Large intestine (tissue), 3 donors: ENCODE measurements around the gene SHFL. TPM values are rescaled to one million over a fixed set of nuclear protein-coding genes. Genes with fewer than 3 reads are reported as not detected.

Source experiments
- DNase-seq, 2 donors: peaks; one replicate each; pipeline versions ENCODE4 v3.0.0 to v3.0.0-alpha.2; 2013
- H3K27ac ChIP-seq: one replicate; pipeline ENCODE4 v1.5.1; 2013; ENCODE audit warnings: low read length
- H3K27me3 ChIP-seq: 2 replicates; pipeline ENCODE4 v1.6.1; 2013; ENCODE audit warnings: low read length; ENCODE audit not compliant: control insufficient read depth, insufficient read depth
- H3K36me3 ChIP-seq: 2 replicates; pipeline ENCODE4 v1.6.1; 2013; ENCODE audit warnings: low read length; ENCODE audit not compliant: control insufficient read depth, insufficient read depth
- H3K4me1 ChIP-seq: one replicate; pipeline ENCODE4 v1.6.1; 2013; ENCODE audit warnings: low read length; ENCODE audit not compliant: control insufficient read depth, insufficient read depth
- H3K4me3 ChIP-seq: one replicate; pipeline ENCODE4 v1.5.1; 2013; ENCODE audit warnings: low read length
- H3K9me3 ChIP-seq: one replicate; pipeline ENCODE4 v1.6.1; 2013; ENCODE audit warnings: mild to moderate bottlenecking, low read depth, low read length, moderate library complexity; ENCODE audit not compliant: control insufficient read depth
- WGBS: methylation state at CpG from one replicate; pipeline ENCODE4 v1.1.5; 2013; ENCODE audit warnings: low lambda C conversion rate; ENCODE audit not compliant: insufficient coverage; 5-methylcytosine and 5-hydroxymethylcytosine counted together
- polyA plus RNA-seq: library from polyadenylated mRNA; unstranded; fragments of 120-200 nt; gene quantifications from one replicate; pipeline ENCODE4 v1.2.1, GENCODE V29; 2013

SHFL gene
- polyA plus RNA-seq, 1 donor: 44.5 TPM

DNA sequence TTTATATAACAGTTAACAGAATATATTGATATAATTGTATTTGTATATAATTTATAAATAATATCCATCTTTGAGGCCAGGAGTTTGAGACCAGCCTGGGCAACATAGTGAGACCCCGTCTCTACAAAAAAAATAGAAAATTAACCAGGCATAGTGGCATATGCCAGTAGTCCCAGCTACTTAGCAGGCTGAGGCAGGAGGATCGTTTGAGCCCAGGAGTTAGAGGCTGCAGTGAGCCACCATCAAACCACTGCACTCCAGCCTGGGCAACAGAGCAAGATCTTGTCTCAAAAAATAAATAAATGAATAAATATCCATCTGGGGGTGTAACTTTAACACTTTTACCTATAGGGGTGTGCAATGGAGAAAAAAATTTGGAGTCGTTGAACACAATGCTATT is 1.3 kb upstream of the SHFL start:
- H3K9me3 ChIP-seq: peaks cover 2% of the 10 kb centered on the region
- 100% methylated on average over 1 of the region's 3 CpGs for WGBS
- H3K36me3 ChIP-seq: peaks cover 9% of the 10 kb centered on the region

GRCh38 chr19:10086591-10087192 is 575 bp downstream of the SHFL start:
- no CpG with 5 or more reads among the region's 43 CpGs for WGBS

More for the DNA sequence above, 1.3 kb upstream of the SHFL start:
- Histone ChIP-seq H3K4me3 (no peak overlapping the region), H3K27me3 (no peaks in the 10 kb centered on the region), H3K27ac (no peak overlapping the region), H3K4me1 (no peaks in the 10 kb centered on the region)
- no peak for DNase-seq

DNA sequence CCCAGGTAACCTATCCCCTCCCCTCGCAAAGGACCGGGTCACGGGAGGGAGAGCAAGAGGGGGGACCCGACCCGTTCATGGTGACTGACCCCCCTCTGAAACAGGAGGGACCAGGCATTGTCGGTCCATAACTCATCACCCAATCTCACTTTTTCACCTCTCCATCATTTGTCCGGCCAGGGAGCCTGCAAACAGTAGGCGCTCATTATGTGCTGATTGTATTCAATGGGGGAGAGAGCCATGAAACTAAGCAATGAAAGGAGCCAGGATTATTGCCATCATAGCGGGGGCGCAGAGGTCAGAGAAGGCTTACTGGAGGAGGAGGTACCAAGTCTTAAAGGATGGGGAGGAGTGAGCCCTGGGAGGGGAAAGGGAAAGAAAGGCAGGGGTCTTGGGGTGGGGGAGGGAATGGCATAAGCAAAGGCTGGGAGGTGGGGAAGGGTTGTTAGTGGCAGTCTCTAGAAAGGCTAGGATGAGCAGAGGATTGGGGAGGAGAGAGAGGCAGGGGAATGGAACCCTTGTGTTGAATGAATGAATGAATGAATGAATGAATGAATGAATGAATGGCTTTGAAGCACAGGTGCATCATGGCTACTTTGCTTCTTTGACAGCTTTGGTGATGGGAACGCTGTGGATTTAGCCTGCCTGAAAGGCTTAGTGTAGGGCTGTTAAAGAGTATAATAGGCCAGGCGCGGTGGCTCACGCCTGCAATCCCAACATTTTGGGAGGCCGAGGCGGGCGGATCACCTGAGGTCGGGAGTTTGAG is 1.4 kb downstream of the SHFL start:
- Histone ChIP-seq H3K36me3 (peaks cover 35% of the 10 kb centered on the region), H3K27me3 (no peaks in the 10 kb centered on the region), H3K9me3 (peaks cover 8% of the 10 kb centered on the region), H3K4me3 (peak overlapping the region; percentile 99), H3K4me1 (no peaks in the 10 kb centered on the region), H3K27ac (no peak overlapping the region)
- DNase-seq: no peak
- WGBS: no CpG with 5 or more reads among the region's 18 CpGs

More at GRCh38 chr19:10086591-10087192, 575 bp downstream of the SHFL start:
- DNase-seq: peak; percentile 42 to 73
- peak overlapping the region; percentile 69 for H3K27ac ChIP-seq
- H3K36me3 ChIP-seq: peaks cover 28% of the 10 kb centered on the region
- peaks cover 8% of the 10 kb centered on the region for H3K9me3 ChIP-seq
- peak overlapping the region; percentile 99 for H3K4me3 ChIP-seq
- H3K4me1 ChIP-seq: no peaks in the 10 kb centered on the region
- H3K27me3 ChIP-seq: no peaks in the 10 kb centered on the region

DNA sequence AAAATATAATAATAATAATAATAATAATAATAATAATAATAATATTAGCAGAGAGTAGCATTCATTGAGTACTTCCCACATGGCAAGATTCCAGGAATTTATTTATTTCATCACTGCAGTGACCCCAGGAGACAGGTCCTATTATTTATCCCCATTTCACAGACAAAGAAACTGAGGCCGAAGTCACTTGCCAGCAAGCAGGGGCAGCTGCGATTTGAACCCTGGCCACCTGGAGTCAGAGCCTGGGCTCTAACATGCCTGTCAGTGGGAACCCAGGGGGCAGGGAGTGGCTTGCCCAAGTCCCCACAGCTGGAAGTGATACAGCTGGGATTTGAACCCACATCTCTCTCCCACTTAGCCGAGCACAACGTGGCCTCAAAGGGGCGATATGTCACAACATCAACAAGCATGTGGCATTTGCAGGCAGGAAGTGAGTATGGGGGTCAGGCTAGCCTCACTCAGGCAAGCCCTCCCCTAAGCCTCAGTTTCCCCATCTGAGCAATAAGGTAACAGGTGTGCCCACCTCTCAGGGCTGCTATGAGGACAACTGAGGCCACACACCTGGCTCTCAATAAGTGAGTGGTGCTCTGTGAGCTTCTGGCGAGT is 2.9 kb downstream of the SHFL start:
- Histone ChIP-seq H3K9me3 (peaks cover 8% of the 10 kb centered on the region), H3K4me3 (no peak overlapping the region), H3K4me1 (no peaks in the 10 kb centered on the region), H3K36me3 (peaks cover 37% of the 10 kb centered on the region), H3K27me3 (no peaks in the 10 kb centered on the region), H3K27ac (no peak overlapping the region)
- WGBS: no CpG with 5 or more reads among the region's 6 CpGs
- DNase-seq: no peak

DNA sequence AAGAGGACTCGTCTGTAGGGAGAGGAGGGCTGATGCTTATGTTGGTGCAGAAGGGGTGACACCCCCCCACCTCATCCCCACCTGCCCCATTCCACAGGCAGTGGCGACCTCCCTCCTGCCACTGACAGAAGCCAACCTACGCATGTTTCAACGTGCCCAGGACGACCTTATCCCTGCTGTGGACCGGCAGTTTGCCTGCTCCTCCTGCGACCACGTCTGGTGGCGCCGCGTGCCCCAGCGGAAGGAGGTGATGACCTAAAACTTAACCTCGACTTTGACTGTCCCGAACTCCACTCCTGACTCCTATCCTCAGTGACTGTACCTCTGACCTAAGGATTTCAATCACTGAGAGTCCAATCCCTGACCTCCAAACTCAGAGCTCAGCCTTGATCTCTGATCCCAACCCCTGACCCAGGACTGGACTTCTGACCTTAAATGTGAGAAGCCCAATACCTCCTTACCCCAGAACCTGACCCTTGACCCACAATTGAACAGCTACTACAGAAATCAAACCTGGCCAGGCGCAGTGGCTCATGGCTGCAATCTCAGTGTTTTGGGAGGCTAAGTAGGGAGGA is 3.8 kb downstream of the SHFL start:
- DNase-seq: no peak
- H3K4me1 ChIP-seq: no peaks in the 10 kb centered on the region
- no peaks in the 10 kb centered on the region for H3K27me3 ChIP-seq
- H3K4me3 ChIP-seq: no peak overlapping the region
- no peak overlapping the region for H3K27ac ChIP-seq
- H3K9me3 ChIP-seq: peaks cover 8% of the 10 kb centered on the region
- peaks cover 37% of the 10 kb centered on the region for H3K36me3 ChIP-seq
- WGBS: no CpG with 5 or more reads among the region's 15 CpGs

- no peak for DNase-seq
- peaks cover 12% of the 10 kb centered on the region for H3K9me3 ChIP-seq
- H3K27me3 ChIP-seq: no peaks in the 10 kb centered on the region
- no peak overlapping the region for H3K4me3 ChIP-seq
- no peak overlapping the region for H3K27ac ChIP-seq
- peaks cover 37% of the 10 kb centered on the region for H3K36me3 ChIP-seq
- peaks cover 4% of the 10 kb centered on the region for H3K4me1 ChIP-seq
- WGBS: 100% methylated on average over 1 of the region's 17 CpGs
Measured at GRCh38 chr19:10091370-10091687, 5.2 kb downstream of the SHFL start.

DNA sequence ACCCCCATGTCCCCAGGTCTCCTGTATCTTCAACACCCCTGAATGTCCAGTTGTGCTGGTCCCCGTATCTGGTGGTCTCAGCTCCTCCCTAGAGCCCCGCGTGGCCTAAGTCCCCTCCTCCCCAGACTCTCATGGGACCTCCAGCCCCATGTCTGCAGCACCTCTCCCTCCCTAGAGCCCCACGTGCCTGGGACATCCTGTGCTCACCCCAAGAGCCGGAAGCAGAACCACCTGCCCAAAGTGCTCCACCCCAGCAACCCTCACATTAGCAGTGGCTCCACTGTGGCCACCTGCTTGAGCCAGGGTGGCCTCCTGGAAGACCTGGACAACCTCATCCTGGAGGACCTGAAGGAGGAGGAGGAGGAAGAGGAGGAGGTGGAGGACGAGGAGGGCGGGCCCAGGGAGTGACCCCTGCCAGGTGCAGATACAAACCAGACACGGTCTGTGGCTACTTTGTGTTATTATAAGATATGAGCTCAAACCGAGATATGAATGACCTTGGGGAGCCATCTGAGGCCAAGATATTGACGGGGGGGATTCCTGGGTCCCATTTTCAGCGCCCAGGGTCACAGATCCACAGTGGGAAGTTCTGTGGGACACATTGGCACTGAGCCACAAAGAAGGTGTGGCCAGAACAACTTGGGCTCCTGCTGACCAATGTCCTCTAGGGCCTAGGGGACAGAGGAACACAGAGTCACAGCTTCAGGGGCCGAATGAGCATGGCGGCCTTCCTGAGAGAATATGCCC is 6.0 kb downstream of the SHFL start:
- no peaks in the 10 kb centered on the region for H3K27me3 ChIP-seq
- H3K4me3 ChIP-seq: no peak overlapping the region
- H3K9me3 ChIP-seq: peaks cover 12% of the 10 kb centered on the region
- peaks cover 37% of the 10 kb centered on the region for H3K36me3 ChIP-seq
- peak in 1 of 2 donors; percentile 5 for DNase-seq
- peaks cover 4% of the 10 kb centered on the region for H3K4me1 ChIP-seq
- no peak overlapping the region for H3K27ac ChIP-seq
- WGBS: no CpG with 5 or more reads among the region's 13 CpGs

GRCh38 chr19:10092648-10093294 is 6.7 kb downstream of the SHFL start:
- H3K4me3 ChIP-seq: no peak overlapping the region
- peaks cover 4% of the 10 kb centered on the region for H3K4me1 ChIP-seq
- DNase-seq: no peak
- WGBS: 63% methylated on average over 1 of the region's 9 CpGs
- no peaks in the 10 kb centered on the region for H3K27me3 ChIP-seq
- H3K36me3 ChIP-seq: peaks cover 37% of the 10 kb centered on the region
- no peak overlapping the region for H3K27ac ChIP-seq
- H3K9me3 ChIP-seq: peaks cover 12% of the 10 kb centered on the region

DNA sequence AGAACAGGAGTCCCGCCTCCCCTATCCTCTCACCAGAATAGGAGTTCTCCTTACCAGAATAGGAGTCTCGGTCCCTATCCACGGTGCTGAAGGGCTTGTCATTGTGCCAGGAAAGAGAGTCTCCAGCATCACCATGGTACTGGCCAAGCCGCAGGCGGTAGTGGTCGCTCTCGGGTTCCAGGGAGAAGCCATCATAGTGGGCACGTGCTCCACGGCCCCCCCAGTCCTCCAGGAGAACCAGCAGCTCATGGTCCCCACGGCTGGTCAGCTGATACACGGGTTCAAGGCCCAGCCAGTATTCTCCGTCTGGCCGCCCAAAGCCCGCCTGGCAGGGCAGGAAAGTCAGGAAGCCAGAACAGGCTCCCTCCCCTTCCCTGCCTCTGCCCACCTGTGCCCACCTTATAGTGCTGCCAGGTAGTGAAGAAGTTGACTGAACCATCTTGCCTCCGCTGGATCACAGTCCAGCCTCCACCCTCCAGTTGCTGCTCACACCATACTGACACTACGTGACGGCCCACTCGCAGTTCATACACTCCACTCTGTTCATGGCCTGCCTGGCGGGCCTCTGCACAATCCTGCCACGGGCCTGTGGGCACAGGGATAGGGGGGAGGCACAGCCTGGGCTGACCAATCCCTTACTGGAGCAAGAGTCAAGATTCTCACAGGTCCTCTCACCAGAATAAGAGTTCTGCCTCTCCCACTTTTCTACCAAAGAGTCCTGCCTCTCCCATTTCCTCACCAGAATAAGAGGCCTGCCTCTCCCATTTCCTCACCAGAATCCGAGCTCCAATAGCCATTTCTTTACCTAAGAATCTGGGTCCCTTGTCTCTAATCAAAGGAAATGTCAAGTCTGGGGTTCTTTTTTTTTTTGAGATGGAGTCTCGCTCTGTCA is 7.4 kb downstream of the SHFL start:
- Histone ChIP-seq H3K9me3 (peaks cover 12% of the 10 kb centered on the region), H3K27me3 (no peaks in the 10 kb centered on the region), H3K27ac (no peak overlapping the region), H3K36me3 (peaks cover 37% of the 10 kb centered on the region), H3K4me3 (no peak overlapping the region), H3K4me1 (peaks cover 4% of the 10 kb centered on the region)
- WGBS: no CpG with 5 or more reads among the region's 22 CpGs
- DNase-seq: no peak
